Right cardiac atrium (tissue), 5 donors: ENCODE results near the gene MGLL. TPM values are rescaled to one million over a fixed set of nuclear protein-coding genes. Genes with fewer than 3 reads are reported as not detected.

Experiments used
- ATAC-seq, 2 donors: fragments of 200-7000 bp; cut with Tn5 transposase; one replicate each; pipeline versions ENCODE4 v1.8.0 to v1.9.1; 2020; ENCODE audit warnings: moderate library complexity in 2 of 2, mild to moderate bottlenecking in 1 of 2
- DNase-seq, 3 donors: peaks; one replicate each; pipeline ENCODE4 v3.0.0-alpha.2; 2020
- H3K27ac ChIP-seq: one replicate; pipeline ENCODE4 v1.5.1; 2013; ENCODE audit warnings: mild to moderate bottlenecking, low read length, control low read depth, moderate library complexity
- H3K27me3 ChIP-seq: one replicate; pipeline ENCODE4 v1.6.1; 2013; ENCODE audit not compliant: control insufficient read depth, insufficient read depth
- H3K4me1 ChIP-seq: one replicate; pipeline ENCODE4 v1.6.1; 2013; ENCODE audit warnings: low read length; ENCODE audit not compliant: control insufficient read depth, insufficient read depth
- H3K4me3 ChIP-seq: one replicate; pipeline ENCODE4 v1.5.1; 2013; ENCODE audit warnings: low read length, control low read depth
- H3K9me3 ChIP-seq: one replicate; pipeline ENCODE4 v1.6.1; 2013; ENCODE audit warnings: low read length; ENCODE audit not compliant: control insufficient read depth
- WGBS: extraction: QIAGEN DNeasy Blood & Tissue Kit; methylation state at CpG from one replicate; pipeline ENCODE4 v1.1.7; 2013; 5-methylcytosine and 5-hydroxymethylcytosine counted together
- intact Hi-C, 4 donors: fragments of 100-400 bp; cut with DNase I; formaldehyde crosslinking; loops; one replicate each; pipeline versions ENCODE4 v1.11.0 to v1.14.0; 2022 to 2023
- polyA plus RNA-seq: library from polyadenylated mRNA; stranded (reverse); fragments of 200-250 nt; gene quantifications from one replicate; pipeline ENCODE4 v1.2.3, GENCODE V29; 2013
- total RNA-seq, 4 donors: library from RNA; stranded (reverse); fragmentation: NEBNext Ultra II Directional; extraction: Animal tissue kit (Norgen Biotek cat#: 25700); gene quantifications; one replicate each; pipeline ENCODE4 v1.2.1, GENCODE V29; 2021
- donor health status: healthy with polysubstance abuse.
- donor health status: DM: no; HTN: yes; CAD: no.
- donor health status: DM: no; HTN: no; CAD: no.
- donor health status: DM: no; HTN: yes; CAD: no; lungs with severe emphysema.
- donor health status: DM: yes; HTN: yes; CAD: no.

MGLL gene
- total and polyA plus RNA-seq, 5 donors: 52.2 to 80.4 (median 64.9) TPM

GRCh38 chr3:127789051-127789450 is 33.3 kb downstream of the MGLL start:
- WGBS: 88% methylated on average over 5 of the region's 5 CpGs
- peaks cover 28% of the 10 kb centered on the region for H3K4me1 ChIP-seq
- H3K4me3 ChIP-seq: no peak overlapping the region
- ATAC-seq (no peak), DNase-seq (no peak)
- H3K27me3 ChIP-seq: no peaks in the 10 kb centered on the region
- no peak overlapping the region for H3K27ac ChIP-seq
- intact Hi-C loops: no loop called here
- H3K9me3 ChIP-seq: no peaks in the 10 kb centered on the region

DNA sequence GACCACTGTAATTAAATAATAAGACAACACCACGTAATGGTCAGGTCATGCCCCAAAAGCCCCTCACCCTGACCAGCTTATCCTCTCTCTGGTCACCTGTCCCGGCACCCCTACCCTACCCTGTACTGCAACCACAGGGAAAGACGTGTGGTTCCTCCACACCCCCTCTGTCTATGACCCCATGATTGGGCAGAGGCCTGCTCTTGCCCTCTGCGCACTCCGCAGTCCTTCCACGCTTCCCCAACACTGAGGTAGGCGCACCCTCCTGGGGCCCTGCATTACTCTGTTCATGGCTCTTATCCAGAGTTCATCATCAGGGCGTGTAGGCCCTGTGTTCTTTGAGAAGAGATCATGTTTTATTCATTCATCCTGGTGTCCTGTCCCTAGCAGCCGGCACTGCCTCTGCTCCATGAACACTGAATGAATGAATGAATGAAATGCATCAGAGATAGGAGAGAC is 33.8 kb downstream of the MGLL start:
- no peaks in the 10 kb centered on the region for H3K27me3 ChIP-seq
- peaks cover 27% of the 10 kb centered on the region for H3K4me1 ChIP-seq
- no peak for ATAC-seq
- DNase-seq: no peak
- WGBS: 81% methylated on average over 9 of the region's 9 CpGs
- H3K9me3 ChIP-seq: no peaks in the 10 kb centered on the region
- H3K4me3 ChIP-seq: no peak overlapping the region
- intact Hi-C loops: no loop called here
- H3K27ac ChIP-seq: no peak overlapping the region

DNA sequence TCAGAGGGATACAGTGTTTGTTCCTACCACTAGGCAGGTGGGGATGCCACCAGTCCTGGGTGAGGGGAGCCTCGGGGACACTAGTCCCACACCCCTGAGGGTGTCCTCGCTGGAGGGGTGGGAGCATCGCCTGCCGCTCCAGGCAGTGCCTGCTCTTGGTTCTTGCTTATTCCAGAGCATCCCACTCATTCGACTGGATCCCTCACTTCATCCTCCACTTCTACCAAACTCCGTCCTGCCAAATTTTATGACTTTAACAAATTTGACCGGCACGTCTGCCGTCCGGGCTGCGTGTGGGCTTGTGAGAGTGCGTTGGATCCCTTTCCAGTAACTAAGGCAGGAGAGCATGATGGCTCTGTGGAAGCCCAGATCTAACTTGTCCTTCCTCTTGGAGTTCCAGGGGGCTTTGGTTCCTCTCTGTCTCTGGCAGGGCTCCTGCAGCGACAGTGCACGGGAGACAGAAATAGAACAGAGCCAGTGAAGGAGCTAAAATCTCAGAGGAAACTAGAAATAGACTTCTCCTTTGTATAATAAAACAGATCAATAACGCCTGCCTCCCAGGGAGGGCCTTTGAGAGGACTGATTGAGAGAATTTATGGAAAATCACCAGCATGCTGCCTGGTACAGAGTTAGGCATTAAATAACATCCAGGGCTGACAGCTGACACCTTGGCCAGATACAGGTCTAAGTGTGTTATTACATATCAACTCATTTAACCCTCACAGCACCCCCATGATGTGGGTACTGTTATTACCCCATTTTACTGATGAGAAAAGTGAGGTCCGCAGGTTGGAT is 34.5 kb downstream of the MGLL start:
- peak overlapping the region; percentile 71 for H3K27ac ChIP-seq
- DNase-seq (no peak), ATAC-seq (peak; percentile 12 to 25)
- H3K4me3 ChIP-seq: no peak overlapping the region
- H3K4me1 ChIP-seq: peaks cover 24% of the 10 kb centered on the region
- WGBS: 42% methylated on average over 16 of the region's 16 CpGs
- no peaks in the 10 kb centered on the region for H3K27me3 ChIP-seq
- intact Hi-C loops: no loop called here
- no peaks in the 10 kb centered on the region for H3K9me3 ChIP-seq

DNA sequence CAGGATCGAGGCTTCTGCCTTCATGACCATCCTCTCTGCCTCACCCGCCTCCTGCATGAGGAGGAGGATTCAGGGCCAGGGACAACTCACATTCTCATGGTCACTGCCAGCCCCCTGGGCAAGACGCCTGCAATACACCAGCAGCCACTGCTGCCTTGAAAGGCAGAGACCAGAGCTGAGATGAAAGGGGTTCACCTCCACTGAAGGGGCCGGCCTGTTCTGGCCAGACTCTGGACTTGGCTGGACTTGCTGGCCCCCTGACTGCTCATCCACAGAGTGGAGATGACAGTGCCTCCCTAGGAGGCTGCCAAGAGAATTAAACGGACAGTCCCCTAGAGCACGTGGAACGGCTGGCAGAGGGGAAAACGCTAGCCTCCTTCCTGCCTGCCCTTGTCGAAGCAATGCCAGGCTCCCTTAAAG is 35.2 kb downstream of the MGLL start:
- ATAC-seq (peak; percentile 71 to 72), DNase-seq (peak; percentile 66 to 87 (median 85))
- 27% methylated on average over 9 of the region's 9 CpGs for WGBS
- H3K9me3 ChIP-seq: no peaks in the 10 kb centered on the region
- no peaks in the 10 kb centered on the region for H3K27me3 ChIP-seq
- H3K4me1 ChIP-seq: peaks cover 26% of the 10 kb centered on the region
- intact Hi-C loops: no loop called here
- peak overlapping the region; percentile 71 for H3K27ac ChIP-seq
- no peak overlapping the region for H3K4me3 ChIP-seq

DNA sequence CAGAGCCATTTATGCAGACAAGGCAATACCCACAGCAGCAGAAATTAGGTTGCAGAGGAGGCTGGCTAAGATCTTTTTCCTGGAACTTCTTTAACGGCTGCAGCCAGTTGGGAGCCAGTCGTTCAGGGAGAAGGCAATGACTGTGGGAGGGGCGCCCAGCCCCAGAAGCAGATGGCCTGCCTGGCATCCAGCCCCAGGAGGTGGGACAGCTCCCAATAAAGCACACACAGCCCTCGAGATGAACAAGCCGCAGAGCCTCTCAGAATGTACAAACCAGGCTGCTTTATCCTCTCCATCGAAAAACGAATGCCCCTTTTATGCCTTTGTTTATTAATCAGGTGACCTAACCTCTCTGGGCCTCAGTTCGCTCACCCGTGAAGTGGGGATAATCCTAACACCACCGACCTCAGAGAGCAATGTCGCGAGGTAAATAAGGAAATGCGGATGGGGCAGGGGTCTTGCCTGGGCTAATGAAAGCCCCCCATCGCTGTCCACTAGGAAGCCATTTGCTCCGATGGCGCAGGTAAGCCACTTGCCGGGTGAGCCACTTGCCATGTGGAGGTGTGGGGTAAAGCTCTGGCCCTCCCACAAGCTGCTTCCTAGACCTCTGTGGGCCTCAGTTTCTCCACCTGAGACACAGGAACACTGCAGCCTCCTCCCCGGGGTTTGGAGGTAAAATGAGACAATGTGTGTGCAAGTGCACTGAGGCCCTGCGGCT is 35.8 kb downstream of the MGLL start:
- Histone ChIP-seq H3K4me1 (peaks cover 26% of the 10 kb centered on the region), H3K27ac (peak overlapping the region; percentile 71), H3K4me3 (no peak overlapping the region), H3K9me3 (no peaks in the 10 kb centered on the region), H3K27me3 (no peaks in the 10 kb centered on the region)
- intact Hi-C loops: no loop called here
- DNase-seq (peak; percentile 86 to 96 (median 95)), ATAC-seq (peak; percentile 72 to 75)
- 57% methylated on average over 19 of the region's 19 CpGs for WGBS

- Histone ChIP-seq H3K9me3 (no peaks in the 10 kb centered on the region), H3K27me3 (no peaks in the 10 kb centered on the region), H3K4me1 (peaks cover 28% of the 10 kb centered on the region), H3K27ac (peak overlapping the region; percentile 37), H3K4me3 (no peak overlapping the region)
- intact Hi-C loops: no loop called here
- DNase-seq (no peak), ATAC-seq (no peak)
- 52% methylated on average over 12 of the region's 12 CpGs for WGBS
Measured at GRCh38 chr3:127785711-127786265, 36.5 kb downstream of the MGLL start.

- Histone ChIP-seq H3K27me3 (no peaks in the 10 kb centered on the region), H3K4me1 (peaks cover 28% of the 10 kb centered on the region), H3K9me3 (no peaks in the 10 kb centered on the region), H3K4me3 (no peak overlapping the region), H3K27ac (peak overlapping the region; percentile 25)
- 66% methylated on average over 12 of the region's 12 CpGs for WGBS
- no peak for ATAC-seq
- intact Hi-C loops: no loop called here
- no peak for DNase-seq
Measured at GRCh38 chr3:127784865-127785710, 37.2 kb downstream of the MGLL start.

DNA sequence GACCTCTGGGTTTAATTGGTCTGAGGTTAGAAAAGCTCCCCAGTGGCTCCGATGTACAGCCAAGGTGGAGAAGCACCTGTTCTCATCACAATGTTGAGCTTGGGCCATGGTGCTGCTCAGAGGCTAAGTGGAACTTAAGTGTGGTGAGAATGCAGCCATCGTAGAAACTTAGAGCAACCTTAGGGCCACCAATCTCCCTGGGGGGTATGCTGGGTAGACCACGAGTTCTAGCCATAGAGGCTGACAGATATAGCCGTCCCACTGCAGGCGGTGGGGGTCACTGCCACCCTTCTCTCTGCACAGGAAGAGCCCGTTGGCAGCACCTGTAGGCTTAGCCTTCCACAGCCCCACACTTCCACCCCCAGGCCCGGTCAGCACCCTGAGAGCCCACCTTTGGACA is 38.0 kb downstream of the MGLL start:
- Histone ChIP-seq H3K4me1 (peaks cover 32% of the 10 kb centered on the region), H3K27me3 (no peaks in the 10 kb centered on the region), H3K9me3 (no peaks in the 10 kb centered on the region), H3K4me3 (no peak overlapping the region), H3K27ac (no peak overlapping the region)
- intact Hi-C loops: no loop called here
- ATAC-seq (no peak), DNase-seq (no peak)
- 91% methylated on average over 7 of the region's 7 CpGs for WGBS

GRCh38 chr3:127783642-127784160 is 38.6 kb downstream of the MGLL start:
- ATAC-seq: no peak
- intact Hi-C loops: no loop called here
- 73% methylated on average over 4 of the region's 4 CpGs for WGBS
- Histone ChIP-seq H3K4me3 (no peak overlapping the region), H3K4me1 (peaks cover 30% of the 10 kb centered on the region), H3K27ac (no peak overlapping the region), H3K27me3 (no peaks in the 10 kb centered on the region), H3K9me3 (no peaks in the 10 kb centered on the region)
- no peak for DNase-seq

DNA sequence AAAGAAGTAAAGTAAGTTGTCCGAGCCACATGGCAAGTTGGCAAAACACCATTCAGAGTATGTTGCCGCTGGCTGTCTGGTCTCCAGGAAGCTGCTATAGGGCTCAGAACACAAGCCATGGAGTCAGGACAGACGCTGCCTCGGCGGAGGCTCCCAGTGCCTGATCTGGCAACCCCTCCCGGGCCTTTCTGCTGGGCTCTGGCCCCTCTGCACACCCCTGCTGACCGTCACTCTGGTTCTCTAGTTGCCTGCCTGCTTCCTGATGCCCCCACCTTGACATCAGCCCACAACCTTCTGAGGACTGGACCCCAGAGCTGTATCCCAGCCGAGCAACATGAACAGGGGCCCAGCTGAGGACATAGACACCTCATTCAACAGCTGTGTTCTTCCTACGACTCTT is 39.1 kb downstream of the MGLL start:
- Histone ChIP-seq H3K4me1 (peaks cover 26% of the 10 kb centered on the region), H3K9me3 (no peaks in the 10 kb centered on the region), H3K27me3 (no peaks in the 10 kb centered on the region), H3K27ac (no peak overlapping the region), H3K4me3 (no peak overlapping the region)
- DNase-seq: no peak
- intact Hi-C loops: no loop called here
- 83% methylated on average over 9 of the region's 9 CpGs for WGBS
- ATAC-seq: no peak
